GM21619 (cell line): Measurements from ENCODE around the gene OR8D4.
A peak's percentile ranks its signal among the peaks of the same experiment; 100 is the strongest.
"Not testable (repeated sequence)": the region's sequence is repeated elsewhere in the genome, so short reads cannot be mapped to it uniquely, and the experiment has no call there.

ENCODE experiments used
- ATAC-seq: cut with Tn5 transposase; IDR thresholded peaks from one replicate; pipeline ENCODE4 v1.9.1; 2021; ENCODE audit not compliant: unreplicated experiment

The OR8D4 gene

GRCh38 chr11:123901867-123902266 lies at the start of gene OR8D4:
TSS of gene OR8D4 (plus strand) at chr11:123902167. CDS start at chr11:123906432, 4,265 bp downstream.
- no peak for ATAC-seq

- no peak for ATAC-seq
Observed at GRCh38 chr11:123852321-123852720, 49.6 kb upstream of the OR8D4 start.

- no peak for ATAC-seq
Observed at GRCh38 chr11:123853038-123853437, 48.9 kb upstream of the OR8D4 start.

- ATAC-seq = no peak
Observed at GRCh38 chr11:123856444-123856843, 45.5 kb upstream of the OR8D4 start.

GRCh38 chr11:123859731-123860130 lies 42.2 kb upstream of the OR8D4 start:
- ATAC-seq = no peak

GRCh38 chr11:123865293-123865692 lies 36.7 kb upstream of the OR8D4 start:
- not testable (repeated sequence) for ATAC-seq

- ATAC-seq = not testable (repeated sequence)
Observed at GRCh38 chr11:123867795-123868194, 34.2 kb upstream of the OR8D4 start.

- ATAC-seq = no peak
Observed at GRCh38 chr11:123880912-123881311, 21.1 kb upstream of the OR8D4 start.

GRCh38 chr11:123885570-123885969 lies 16.4 kb upstream of the OR8D4 start, which contains the start of gene TMEM225:
TSS of gene TMEM225 (minus strand) at chr11:123885670. CDS start at chr11:123885425, 245 bp downstream.
- no peak for ATAC-seq

GRCh38 chr11:123892031-123892430 lies 9.9 kb upstream of the OR8D4 start:
- no peak for ATAC-seq

- no peak for ATAC-seq
Observed at GRCh38 chr11:123899792-123900191, 2.2 kb upstream of the OR8D4 start.

- peak; percentile 79 for ATAC-seq
Observed at GRCh38 chr11:123903932-123904331, 2.0 kb downstream of the OR8D4 start.

GRCh38 chr11:123904932-123905331 lies 3.0 kb downstream of the OR8D4 start:
- no peak for ATAC-seq

- no peak for ATAC-seq
Observed at GRCh38 chr11:123905826-123906225, 3.9 kb downstream of the OR8D4 start.

GRCh38 chr11:123920943-123921342 lies 19.0 kb downstream of the OR8D4 start:
- ATAC-seq = no peak

- no peak for ATAC-seq
Observed at GRCh38 chr11:123924027-123924426, 22.1 kb downstream of the OR8D4 start.

- ATAC-seq = no peak
Observed at GRCh38 chr11:123939317-123939716, 37.4 kb downstream of the OR8D4 start, which contains the start of gene OR4D5. TSS of gene OR4D5 (plus strand) at chr11:123939617. CDS start at chr11:123939617, 0 bp downstream.

GRCh38 chr11:123942413-123942812 lies 40.4 kb downstream of the OR8D4 start:
- no peak for ATAC-seq

- no peak for ATAC-seq
Observed at GRCh38 chr11:123943738-123944137, 41.8 kb downstream of the OR8D4 start, which contains the start of gene OR6T1. TSS of gene OR6T1 (minus strand) at chr11:123943838. CDS start at chr11:123943838, 0 bp downstream.

- no peak for ATAC-seq
Observed at GRCh38 chr11:123945132-123945531, 43.2 kb downstream of the OR8D4 start.

- no peak for ATAC-seq
Observed at GRCh38 chr11:123956752-123957151, 54.8 kb downstream of the OR8D4 start.
